ENCODE measurements around the gene EXOC6B.

Gene EXOC6B

GRCh38 chr2:72136933-72137497 lies 688.8 kb downstream of the EXOC6B start:
- Histone ChIP-seq H2AFZ (ENCODE audit: low read length, unreplicated experiment) (no peak overlapping the region), H3K4me3 (ENCODE audit: low read depth, low read length) (no peak overlapping the region), H3K27ac (ENCODE audit: low read depth, low read length) (no peak overlapping the region)

DNA sequence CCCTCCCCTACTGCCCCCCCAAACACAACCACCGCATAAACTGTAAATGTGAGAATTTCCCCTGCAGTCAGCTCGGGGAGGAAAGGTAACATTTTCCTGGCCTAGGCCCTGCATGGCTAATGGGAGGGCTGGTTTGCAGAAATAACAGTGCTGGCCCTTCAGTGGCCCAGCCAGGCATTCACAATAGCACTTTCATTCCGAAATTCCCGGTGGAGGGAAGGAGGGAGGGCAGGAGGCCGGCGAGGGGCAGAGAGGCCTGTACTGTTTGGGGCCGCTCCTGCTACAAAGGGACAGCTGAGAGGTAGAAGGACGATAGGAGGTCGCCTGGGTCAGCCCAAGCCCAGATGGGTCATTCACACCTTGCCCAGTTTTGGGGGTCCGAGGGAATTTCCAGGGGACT lies 689.5 kb downstream of the EXOC6B start:
- no peaks in the 10 kb centered on the region for H3K36me3 ChIP-seq (ENCODE audit: insufficient read depth, low read length)

More at GRCh38 chr2:72136933-72137497, 688.8 kb downstream of the EXOC6B start:
- peaks cover 7% of the 10 kb centered on the region for H3K4me1 ChIP-seq (ENCODE audit: control insufficient read depth, insufficient read depth, low read length, unreplicated experiment)
- no peaks in the 10 kb centered on the region for H3K36me3 ChIP-seq (ENCODE audit: insufficient read depth, low read length)
- H3K79me2 ChIP-seq (ENCODE audit: control insufficient read depth, insufficient read depth, low read length, unreplicated experiment), result no peaks in the 10 kb centered on the region
- no peaks in the 10 kb centered on the region for H3K27me3 ChIP-seq (ENCODE audit: insufficient read depth, low read length)

GRCh38 chr2:72135921-72136320 lies 689.9 kb downstream of the EXOC6B start:
- no peaks in the 10 kb centered on the region for H3K36me3 ChIP-seq (ENCODE audit: insufficient read depth, low read length)
- no peak overlapping the region for H3K27ac ChIP-seq (ENCODE audit: low read depth, low read length)
- H3K79me2 ChIP-seq (ENCODE audit: control insufficient read depth, insufficient read depth, low read length, unreplicated experiment), result no peaks in the 10 kb centered on the region
- no peaks in the 10 kb centered on the region for H3K27me3 ChIP-seq (ENCODE audit: insufficient read depth, low read length)
- H2AFZ ChIP-seq (ENCODE audit: low read length, unreplicated experiment), result no peak overlapping the region
- H3K4me3 ChIP-seq (ENCODE audit: low read depth, low read length), result no peak overlapping the region
- H3K4me1 ChIP-seq (ENCODE audit: control insufficient read depth, insufficient read depth, low read length, unreplicated experiment), result peaks cover 7% of the 10 kb centered on the region

More for the DNA sequence above, 689.5 kb downstream of the EXOC6B start:
- H2AFZ ChIP-seq (ENCODE audit: low read length, unreplicated experiment), result no peak overlapping the region
- H3K27ac ChIP-seq (ENCODE audit: low read depth, low read length), result no peak overlapping the region
- H3K27me3 ChIP-seq (ENCODE audit: insufficient read depth, low read length), result no peaks in the 10 kb centered on the region
- peaks cover 7% of the 10 kb centered on the region for H3K4me1 ChIP-seq (ENCODE audit: control insufficient read depth, insufficient read depth, low read length, unreplicated experiment)
- no peaks in the 10 kb centered on the region for H3K79me2 ChIP-seq (ENCODE audit: control insufficient read depth, insufficient read depth, low read length, unreplicated experiment)
- no peak overlapping the region for H3K4me3 ChIP-seq (ENCODE audit: low read depth, low read length)

- H3K36me3 ChIP-seq (ENCODE audit: insufficient read depth, low read length), result no peaks in the 10 kb centered on the region
These were observed 690.6 kb downstream of the EXOC6B start for GRCh38 chr2:72134997-72135800.

GRCh38 chr2:72134408-72134996 lies 691.3 kb downstream of the EXOC6B start:
- H3K27me3 ChIP-seq (ENCODE audit: insufficient read depth, low read length), result no peaks in the 10 kb centered on the region; the same call in 1 of the 2 replicates

More at GRCh38 chr2:72134997-72135800, 690.6 kb downstream of the EXOC6B start:
- Histone ChIP-seq H3K4me3 (ENCODE audit: low read depth, low read length) (no peak overlapping the region), H3K79me2 (ENCODE audit: control insufficient read depth, insufficient read depth, low read length, unreplicated experiment) (no peaks in the 10 kb centered on the region), H3K27ac (ENCODE audit: low read depth, low read length) (no peak overlapping the region), H3K4me1 (ENCODE audit: control insufficient read depth, insufficient read depth, low read length, unreplicated experiment) (peaks cover 7% of the 10 kb centered on the region), H3K27me3 (ENCODE audit: insufficient read depth, low read length) (no peaks in the 10 kb centered on the region; the same call in 1 of the 2 replicates), H2AFZ (ENCODE audit: low read length, unreplicated experiment) (no peak overlapping the region)

GRCh38 chr2:72133721-72134407 lies 692.0 kb downstream of the EXOC6B start:
- Histone ChIP-seq H3K79me2 (ENCODE audit: control insufficient read depth, insufficient read depth, low read length, unreplicated experiment) (no peaks in the 10 kb centered on the region), H2AFZ (ENCODE audit: low read length, unreplicated experiment) (no peak overlapping the region), H3K4me1 (ENCODE audit: control insufficient read depth, insufficient read depth, low read length, unreplicated experiment) (peaks cover 7% of the 10 kb centered on the region), H3K4me3 (ENCODE audit: low read depth, low read length) (no peak overlapping the region), H3K27me3 (ENCODE audit: insufficient read depth, low read length) (no peaks in the 10 kb centered on the region; the same call in 1 of the 2 replicates), H3K36me3 (ENCODE audit: insufficient read depth, low read length) (no peaks in the 10 kb centered on the region), H3K27ac (ENCODE audit: low read depth, low read length) (no peak overlapping the region)

More at GRCh38 chr2:72134408-72134996, 691.3 kb downstream of the EXOC6B start:
- no peak overlapping the region for H3K4me3 ChIP-seq (ENCODE audit: low read depth, low read length)
- peaks cover 7% of the 10 kb centered on the region for H3K4me1 ChIP-seq (ENCODE audit: control insufficient read depth, insufficient read depth, low read length, unreplicated experiment)
- no peaks in the 10 kb centered on the region for H3K79me2 ChIP-seq (ENCODE audit: control insufficient read depth, insufficient read depth, low read length, unreplicated experiment)
- H3K36me3 ChIP-seq (ENCODE audit: insufficient read depth, low read length), result no peaks in the 10 kb centered on the region
- no peak overlapping the region for H3K27ac ChIP-seq (ENCODE audit: low read depth, low read length)
- H2AFZ ChIP-seq (ENCODE audit: low read length, unreplicated experiment), result no peak overlapping the region

DNA sequence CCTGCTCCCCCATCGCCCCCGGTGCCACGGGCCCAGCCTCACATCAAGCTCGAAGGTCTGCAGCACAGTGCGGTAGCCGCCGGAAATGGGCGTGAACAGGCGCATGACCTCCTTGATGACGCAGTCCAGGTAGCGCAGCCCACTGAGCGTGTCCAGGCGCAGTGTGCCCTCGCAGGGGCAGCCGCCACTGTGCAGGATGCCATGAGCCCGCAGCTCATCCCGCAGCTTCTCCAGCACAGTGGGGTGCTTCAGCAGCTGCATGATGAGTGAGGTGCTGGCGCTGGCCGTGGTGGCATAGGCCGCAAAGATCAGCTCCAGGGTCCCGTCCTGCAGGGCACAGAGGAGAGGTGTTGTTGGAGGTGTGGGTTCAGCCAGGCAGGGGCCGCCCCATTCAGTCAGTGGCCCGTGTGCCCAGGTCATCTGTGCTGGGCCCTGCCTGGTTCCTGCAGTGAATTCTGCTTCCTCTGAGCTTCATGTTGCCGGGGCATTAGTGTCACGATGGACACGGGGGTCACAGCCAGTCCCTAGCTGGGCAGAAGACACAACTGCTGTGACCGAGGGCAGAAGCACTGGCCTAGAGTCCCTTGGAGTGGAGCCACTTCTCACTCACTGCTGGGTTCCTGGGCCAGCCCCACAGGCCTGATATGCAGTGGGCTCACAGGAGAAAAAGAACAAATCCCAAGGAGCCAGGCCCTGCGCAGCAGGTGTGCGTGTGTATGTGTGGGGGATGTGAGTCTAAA lies 692.7 kb downstream of the EXOC6B start:
- Histone ChIP-seq H3K79me2 (ENCODE audit: control insufficient read depth, insufficient read depth, low read length, unreplicated experiment) (no peaks in the 10 kb centered on the region), H3K36me3 (ENCODE audit: insufficient read depth, low read length) (no peaks in the 10 kb centered on the region), H3K4me1 (ENCODE audit: control insufficient read depth, insufficient read depth, low read length, unreplicated experiment) (peaks cover 6% of the 10 kb centered on the region), H2AFZ (ENCODE audit: low read length, unreplicated experiment) (no peak overlapping the region), H3K27ac (ENCODE audit: low read depth, low read length) (no peak overlapping the region), H3K4me3 (ENCODE audit: low read depth, low read length) (no peak overlapping the region), H3K27me3 (ENCODE audit: insufficient read depth, low read length) (no peaks in the 10 kb centered on the region; the same call in 1 of the 2 replicates)

DNA sequence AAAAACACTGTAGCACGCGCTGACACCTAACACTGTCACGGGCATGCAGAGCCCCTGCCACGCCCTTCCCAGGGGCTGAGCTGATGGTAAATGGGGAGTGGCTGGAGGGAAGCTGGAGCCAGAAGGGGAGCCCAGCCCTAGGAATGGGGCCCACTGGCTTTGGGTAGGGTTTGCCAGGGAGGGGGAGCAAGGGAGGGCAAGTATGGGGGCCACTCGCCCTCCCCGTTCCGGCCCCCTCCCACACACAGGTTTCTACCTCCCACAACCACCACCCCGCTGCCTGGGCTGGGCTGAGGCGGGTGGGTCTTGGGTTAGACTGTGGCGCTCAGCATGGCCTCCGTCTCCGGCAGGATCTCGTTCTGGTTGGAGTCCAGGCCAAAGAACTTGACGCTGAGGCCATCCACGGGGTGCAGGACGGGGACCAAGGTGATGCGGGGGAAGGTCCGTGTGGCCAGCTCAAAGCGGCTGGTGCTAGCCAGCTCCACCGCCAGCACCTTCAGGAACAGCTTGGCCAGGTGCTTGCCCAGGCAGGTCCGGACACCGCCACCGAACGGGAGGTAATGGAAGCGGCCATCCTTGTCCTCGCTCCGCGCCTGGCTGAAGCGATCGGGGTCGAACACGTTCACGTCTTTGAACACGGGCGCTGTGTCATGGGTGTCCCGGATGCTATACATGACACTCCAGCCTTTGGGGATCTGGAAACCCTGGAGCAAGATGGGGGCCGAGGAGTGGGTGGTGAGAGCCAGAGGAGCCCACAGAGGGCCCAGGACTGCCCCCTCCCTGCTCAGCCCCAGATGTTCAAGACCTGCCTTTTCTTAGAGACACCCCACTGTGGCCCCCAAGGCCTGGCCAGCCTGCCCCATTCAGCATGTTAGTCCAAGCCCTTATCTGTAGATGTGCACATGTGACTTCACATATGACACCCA lies 693.7 kb downstream of the EXOC6B start:
- Histone ChIP-seq H3K4me3 (ENCODE audit: low read depth, low read length) (no peak overlapping the region), H3K27ac (ENCODE audit: low read depth, low read length) (no peak overlapping the region), H3K27me3 (ENCODE audit: insufficient read depth, low read length) (no peaks in the 10 kb centered on the region; the same call in 1 of the 2 replicates), H3K79me2 (ENCODE audit: control insufficient read depth, insufficient read depth, low read length, unreplicated experiment) (no peaks in the 10 kb centered on the region), H3K36me3 (ENCODE audit: insufficient read depth, low read length) (no peaks in the 10 kb centered on the region), H2AFZ (ENCODE audit: low read length, unreplicated experiment) (no peak overlapping the region), H3K4me1 (ENCODE audit: control insufficient read depth, insufficient read depth, low read length, unreplicated experiment) (no peaks in the 10 kb centered on the region)

DNA sequence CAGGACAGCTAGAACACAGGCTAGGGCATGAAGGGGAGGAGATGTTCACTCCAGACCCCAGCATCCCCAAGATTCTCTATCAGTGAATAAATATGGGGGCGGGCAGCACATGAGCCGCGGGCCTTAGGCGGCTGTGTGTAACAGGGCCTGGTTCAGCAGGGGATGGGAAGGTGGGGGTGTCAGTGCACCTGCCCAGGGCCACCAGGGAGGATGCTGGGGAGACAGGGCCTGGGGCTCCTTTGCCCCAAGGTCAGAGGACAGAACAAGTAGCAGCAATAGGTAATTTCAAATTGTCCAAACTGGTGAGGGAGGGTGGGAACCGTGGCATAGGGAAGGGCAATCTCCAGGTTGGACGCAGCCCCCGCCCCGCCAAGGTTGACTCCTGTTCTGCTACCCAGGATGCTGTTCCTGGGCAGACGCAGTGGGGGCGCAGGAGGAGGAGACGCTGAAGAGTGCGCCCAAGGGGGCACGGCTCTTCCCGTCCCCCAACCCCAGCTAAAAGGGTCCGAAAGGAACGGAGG lies 694.4 kb downstream of the EXOC6B start:
- Histone ChIP-seq H3K27me3 (ENCODE audit: insufficient read depth, low read length) (no peaks in the 10 kb centered on the region; the same call in 1 of the 2 replicates), H3K4me1 (ENCODE audit: control insufficient read depth, insufficient read depth, low read length, unreplicated experiment) (no peaks in the 10 kb centered on the region), H3K36me3 (ENCODE audit: insufficient read depth, low read length) (no peaks in the 10 kb centered on the region), H2AFZ (ENCODE audit: low read length, unreplicated experiment) (no peak overlapping the region), H3K79me2 (ENCODE audit: control insufficient read depth, insufficient read depth, low read length, unreplicated experiment) (no peaks in the 10 kb centered on the region), H3K4me3 (ENCODE audit: low read depth, low read length) (no peak overlapping the region), H3K27ac (ENCODE audit: low read depth, low read length) (no peak overlapping the region)
